ENCODE data around the gene CUL2.

- no peak for TF ChIP-seq CTCF (IDR thresholded peaks at IDR 0.05)
- TF ChIP-seq POLR2A (IDR thresholded peaks at IDR 0.05): no peak
Observed at GRCh38 chr10:35079763-35080162, 10.4 kb downstream of the CUL2 start.
